SU-DHL-6 (cell line): ENCODE measurements around the gene MARK3.

Experiments used
- H2AFZ ChIP-seq: fragments of 200-600 bp; sonication (generic); 2 replicates; pipeline ENCODE4 v1.6.1; 2014; ENCODE audit warnings: low read depth, mild to moderate bottlenecking, moderate library complexity, mixed read lengths, antibody characterized with exemption, low read length; ENCODE audit not compliant: severe bottlenecking
- H3F3A ChIP-seq: fragments of 200-600 bp; shearing (Covaris generic); 2 replicates; pipeline ENCODE4 v1.6.0; 2016; ENCODE audit warnings: antibody characterized with exemption, mild to moderate bottlenecking; ENCODE audit not compliant: insufficient read depth
- H3K27ac ChIP-seq: fragments of 200-600 bp; sonication (generic); 2 replicates; pipeline ENCODE4 v1.5.1; 2016; ENCODE audit warnings: low read depth, mild to moderate bottlenecking, low read length, moderate library complexity, mixed read lengths
- H3K27me3 ChIP-seq: fragments of 200-600 bp; sonication (generic), shearing (Covaris generic); 2 replicates; pipeline ENCODE4 v1.6.0; 2014; ENCODE audit warnings: mild to moderate bottlenecking, low read length
- H3K36me3 ChIP-seq: fragments of 200-600 bp; sonication (generic); 2 replicates; pipeline ENCODE4 v1.6.1; 2014; ENCODE audit warnings: mild to moderate bottlenecking, low read length, mixed read lengths
- H3K4me2 ChIP-seq: fragments of 300-600, 200-600 bp; shearing (Covaris generic), sonication (generic); 2 replicates; pipeline ENCODE4 v1.6.0; 2014; ENCODE audit warnings: low read length, low read depth, mild to moderate bottlenecking; ENCODE audit not compliant: poor library complexity, severe bottlenecking
- H3K4me3 ChIP-seq: fragments of 200-600 bp; sonication (generic); 2 replicates; pipeline ENCODE4 v1.5.1; 2014; ENCODE audit warnings: antibody characterized with exemption, low read length, mild to moderate bottlenecking, mixed read lengths; ENCODE audit not compliant: insufficient read depth, poor library complexity, severe bottlenecking
- H3K79me2 ChIP-seq: fragments of 200-600 bp; sonication (generic); 2 replicates; pipeline ENCODE4 v1.6.1; 2014; ENCODE audit warnings: mild to moderate bottlenecking, low read length, moderate library complexity; ENCODE audit not compliant: insufficient read depth
- H3K9ac ChIP-seq: fragments of 200-600 bp; sonication (generic); 2 replicates; pipeline ENCODE4 v1.7.0; 2014; ENCODE audit warnings: mild to moderate bottlenecking, low read length
- H3K9me2 ChIP-seq: fragments of 200-600 bp; sonication (generic); replicated peaks from 2 replicates; pipeline ENCODE4 v1.6.1; 2014; ENCODE audit warnings: low read length; ENCODE audit not compliant: insufficient read depth
- H3K9me3 ChIP-seq: fragments of 200-600 bp; sonication (generic); 2 replicates; pipeline ENCODE4 v1.6.1; 2014; ENCODE audit warnings: low read length, mixed read lengths; ENCODE audit not compliant: insufficient read depth
- H4K20me1 ChIP-seq: fragments of 200-600 bp; sonication (generic); 2 replicates; pipeline ENCODE4 v1.6.1; 2014; ENCODE audit warnings: low read depth, mild to moderate bottlenecking, antibody characterized with exemption, low read length, moderate library complexity, mixed read lengths
- CTCF ChIP-seq: fragments of 200-600 bp; sonication (generic); IDR thresholded peaks from one replicate; pipeline ENCODE4 v1.5.1; 2017; ENCODE audit warnings: antibody characterized with exemption, mild to moderate bottlenecking, low read length, moderate library complexity; ENCODE audit not compliant: insufficient read depth, poor library complexity, severe bottlenecking
- EZH2phosphoT487 ChIP-seq: fragments of 200-600 bp; sonication (generic), shearing (Covaris generic); conservative IDR thresholded peaks from 2 replicates; pipeline ENCODE4 v1.6.1; 2018; ENCODE audit warnings: mild to moderate bottlenecking, antibody characterized with exemption, low read length, moderate library complexity, mixed read lengths

The MARK3 gene

DNA sequence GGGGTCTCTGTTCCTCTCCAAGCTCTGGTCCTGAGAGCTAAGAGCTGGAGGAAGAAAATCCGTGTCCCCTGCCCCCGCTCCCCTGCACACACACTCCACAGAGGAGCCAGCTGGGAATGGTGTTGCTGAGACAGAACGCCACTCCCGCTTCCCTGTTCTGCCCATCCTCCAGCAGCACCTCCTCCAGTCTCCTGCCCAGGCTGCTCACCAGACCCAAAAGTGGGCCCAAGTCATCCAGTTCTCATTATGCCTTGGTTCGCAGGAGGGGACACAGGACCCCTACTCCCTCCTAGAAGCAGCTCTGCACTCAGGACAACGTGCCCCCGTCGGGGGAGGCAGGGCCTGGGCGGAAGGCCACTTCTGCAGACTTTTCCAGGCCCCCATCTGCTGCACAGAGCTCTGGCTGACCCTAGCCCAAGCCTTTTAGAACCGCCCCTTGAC lies 143.0 kb downstream of the MARK3 start:
- H3K9me3 ChIP-seq, result no peaks in the 10 kb centered on the region
- H3K79me2 ChIP-seq, result peaks cover 22% of the 10 kb centered on the region
- no peaks in the 10 kb centered on the region for H3K9me2 ChIP-seq
- no peaks in the 10 kb centered on the region for H3K27me3 ChIP-seq
- H3K4me2 ChIP-seq, result peak overlapping the region; percentile 65
- H3F3A ChIP-seq, result no peaks in the 10 kb centered on the region
- no peak for TF ChIP-seq CTCF
- TF ChIP-seq EZH2phosphoT487, result no peak
- H2AFZ ChIP-seq, result peak overlapping the region; percentile 85
- H3K4me3 ChIP-seq, result peak overlapping the region; percentile 74
- H4K20me1 ChIP-seq, result no peaks in the 10 kb centered on the region
- H3K9ac ChIP-seq, result peak overlapping the region; percentile 78
- H3K36me3 ChIP-seq, result no peaks in the 10 kb centered on the region
- no peak overlapping the region for H3K27ac ChIP-seq

DNA sequence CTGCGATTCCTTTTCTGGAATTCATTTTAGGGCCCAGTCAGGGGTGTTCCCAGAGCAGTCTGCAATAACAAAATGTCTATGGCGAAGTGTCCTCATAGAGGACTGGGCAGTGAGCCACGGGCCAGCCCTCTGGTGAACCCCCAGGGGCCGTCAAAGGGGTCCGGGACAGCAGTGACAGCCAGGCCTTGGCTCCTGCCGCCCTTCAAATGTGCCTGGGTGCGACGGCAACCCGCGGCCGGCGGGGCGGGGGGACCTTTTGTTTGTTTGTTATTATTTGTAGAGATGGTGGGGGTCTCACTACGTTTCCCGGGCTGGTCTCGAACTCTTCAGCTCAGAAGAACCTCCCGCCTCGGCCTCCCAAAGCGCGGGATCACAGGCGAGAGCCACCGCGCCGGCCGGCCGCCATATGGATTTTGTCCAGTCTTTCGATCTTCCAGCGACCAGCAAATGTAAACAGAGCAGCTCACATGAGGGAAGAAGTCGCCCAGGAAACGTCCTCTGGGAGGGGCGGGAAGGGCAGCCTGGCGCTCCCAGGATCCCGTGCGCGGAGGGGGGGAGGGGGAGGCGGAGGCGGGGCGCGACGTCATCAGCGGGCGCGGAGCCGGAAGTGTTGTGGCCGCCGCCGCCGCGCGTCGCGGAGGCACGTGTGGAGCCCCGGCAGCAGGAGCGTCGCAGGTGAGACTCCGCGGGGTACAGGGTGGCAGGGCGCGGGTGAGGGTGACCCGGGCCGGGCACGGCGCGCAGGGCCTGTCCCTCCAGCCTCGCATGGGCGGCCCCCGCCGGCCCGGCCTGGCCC lies 143.6 kb downstream of the MARK3 start, which contains the start of gene TRMT61A:
Gene TRMT61A (plus strand): TSS at position 610 of the 796 bp plus-strand sequence. CDS start 783 bp downstream, outside the sequence.
- H3K4me3 ChIP-seq, result peak within 1 kb of the TSS; percentile 89
- TF ChIP-seq CTCF (no peak), EZH2phosphoT487 (no peak)
- no peaks in the 10 kb centered on the region for H3K27me3 ChIP-seq
- no peaks in the 10 kb centered on the region for H3K9me2 ChIP-seq
- no peaks in the 10 kb centered on the region for H4K20me1 ChIP-seq
- peak within 1 kb of the TSS; percentile 10; the same call in 1 of the 2 replicates for H3K27ac ChIP-seq
- no peaks in the 10 kb centered on the region for H3F3A ChIP-seq
- H3K9me3 ChIP-seq, result no peaks in the 10 kb centered on the region
- peak within 1 kb of the TSS; percentile 73 for H3K4me2 ChIP-seq
- H2AFZ ChIP-seq, result peak within 1 kb of the TSS; percentile 85
- H3K79me2 ChIP-seq, result peaks cover 22% of the 10 kb centered on the region
- H3K36me3 ChIP-seq, result no peaks in the 10 kb centered on the region
- peak within 1 kb of the TSS; percentile 78 for H3K9ac ChIP-seq

DNA sequence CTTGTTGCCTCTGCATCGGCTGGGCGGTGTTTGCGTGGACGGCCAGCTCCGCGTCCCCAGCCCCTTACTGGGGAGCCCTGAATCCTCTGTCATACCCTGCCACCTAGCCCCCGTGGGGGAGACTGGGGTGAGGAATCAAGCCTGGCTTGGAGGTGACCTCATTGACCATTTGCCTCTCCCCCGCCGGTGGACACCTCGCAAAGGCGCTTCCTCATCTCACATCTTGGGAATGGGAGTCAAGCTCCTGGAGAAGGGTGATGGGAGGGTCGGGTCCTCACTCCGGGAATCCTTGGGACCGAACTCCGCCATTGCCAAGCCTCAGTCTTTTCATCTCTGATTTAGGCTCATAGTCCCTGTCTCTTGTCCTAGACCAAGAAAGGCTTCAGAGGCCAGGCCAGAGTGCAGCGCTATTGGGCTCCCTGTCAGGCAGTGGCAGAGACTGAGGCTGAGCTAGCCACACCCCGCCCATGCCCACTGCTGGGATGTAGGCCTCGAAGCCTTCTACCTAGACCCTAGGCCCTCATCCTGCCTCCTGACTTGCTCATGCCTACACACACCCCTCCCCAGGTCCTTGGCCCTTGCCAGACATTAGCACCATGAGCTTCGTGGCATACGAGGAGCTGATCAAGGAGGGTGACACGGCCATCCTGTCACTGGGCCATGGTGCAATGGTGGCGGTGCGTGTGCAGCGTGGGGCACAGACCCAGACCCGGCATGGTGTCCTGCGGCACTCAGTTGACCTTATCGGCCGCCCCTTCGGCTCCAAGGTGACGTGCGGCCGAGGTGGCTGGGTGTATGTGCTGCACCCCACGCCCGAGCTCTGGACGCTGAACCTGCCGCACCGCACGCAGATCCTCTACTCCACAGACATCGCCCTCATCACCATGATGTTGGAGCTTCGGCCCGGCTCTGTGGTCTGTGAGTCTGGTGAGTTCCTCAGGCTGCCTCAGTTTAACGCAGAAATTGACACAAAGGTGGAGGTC lies 144.5 kb downstream of the MARK3 start:
- no peaks in the 10 kb centered on the region for H3K27me3 ChIP-seq
- no peaks in the 10 kb centered on the region for H3K36me3 ChIP-seq
- H3K9me2 ChIP-seq, result no peaks in the 10 kb centered on the region
- H4K20me1 ChIP-seq, result no peaks in the 10 kb centered on the region
- H3F3A ChIP-seq, result no peaks in the 10 kb centered on the region
- no peak for TF ChIP-seq CTCF
- no peak for TF ChIP-seq EZH2phosphoT487
- no peak overlapping the region for H3K27ac ChIP-seq
- peak overlapping the region; percentile 78 for H3K9ac ChIP-seq
- peak overlapping the region; percentile 73 for H3K4me2 ChIP-seq
- peak overlapping the region; percentile 89 for H3K4me3 ChIP-seq
- H3K9me3 ChIP-seq, result no peaks in the 10 kb centered on the region
- H3K79me2 ChIP-seq, result peaks cover 22% of the 10 kb centered on the region
- no peak overlapping the region for H2AFZ ChIP-seq
